IMR-90 (cell line): ENCODE data around the gene DYSF. TPM values are rescaled to one million over a fixed set of nuclear protein-coding genes. Genes with fewer than 3 reads are reported as not detected.

Experiments used
- ATAC-seq: fragments of 200-7000 bp; cut with Tn5 transposase; 2 replicates; pipeline ENCODE4 v1.9.1; 2020; ENCODE audit warnings: low read depth, mild to moderate bottlenecking, moderate library complexity
- BruUV-seq: library from RNA; stranded (reverse); fragments of 400-500 nt; replicated peaks from 2 replicates; lab custom pipeline; 2021; lab: Mats Ljungman, UMichigan
- CTCF ChIA-PET: fragments of 300-600 bp; formaldehyde crosslinking; extraction: SDS; loops from one replicate; lab custom pipeline; 2021; ENCODE audit warnings: antibody characterized with exemption; lab: Yijun Ruan, JAX
- POLR2A ChIA-PET: fragments of 300-600 bp; sonication (Branson Sonifier 250); formaldehyde crosslinking; loops from one replicate; lab custom pipeline; 2022; ENCODE audit warnings: antibody characterized with exemption; ENCODE audit not compliant: unreplicated experiment; lab: Charles Lee
- DNase-seq: peaks from one replicate; pipeline ENCODE4 v3.0.0; 2013
- H2AFZ ChIP-seq: replicated peaks from 2 replicates; pipeline ENCODE3; 2013; ENCODE audit warnings: low read length, mild to moderate bottlenecking; ENCODE audit not compliant: poor library complexity
- H2AK5ac ChIP-seq: 2 replicates; pipeline ENCODE4 v1.6.1; 2013; ENCODE audit warnings: low read depth, low read length, inconsistent platforms
- H2AK9ac ChIP-seq: replicated peaks from 2 replicates; pipeline ENCODE3; 2013; ENCODE audit warnings: mild to moderate bottlenecking, low read depth, low read length, moderate library complexity; ENCODE audit not compliant: poor library complexity
- H2BK120ac ChIP-seq: 2 replicates; pipeline ENCODE4 v1.6.1; 2013; ENCODE audit warnings: low read depth, low read length, inconsistent platforms
- H2BK15ac ChIP-seq: 3 replicates; pipeline ENCODE4 v1.6.1; 2013; ENCODE audit warnings: low read depth, low read length, inconsistent platforms
- H2BK20ac ChIP-seq: 2 replicates; pipeline ENCODE4 v1.6.1; 2013; ENCODE audit warnings: low read depth, mild to moderate bottlenecking, inconsistent platforms, low read length, moderate library complexity
- H2BK5ac ChIP-seq: 2 replicates; pipeline ENCODE4 v1.6.1; 2013; ENCODE audit warnings: mild to moderate bottlenecking, low read depth, low read length, inconsistent platforms; ENCODE audit not compliant: poor library complexity, severe bottlenecking
- H3K14ac ChIP-seq: replicated peaks from 2 replicates; pipeline ENCODE4 v1.6.1; 2013; ENCODE audit warnings: low read depth, low read length, inconsistent platforms
- H3K18ac ChIP-seq: 2 replicates; pipeline ENCODE4 v1.6.1; 2013; ENCODE audit warnings: low read depth, low read length, control low read depth
- H3K23ac ChIP-seq: 2 replicates; pipeline ENCODE4 v1.6.1; 2013; ENCODE audit warnings: low read depth, low read length, inconsistent platforms
- H3K27ac ChIP-seq: 2 replicates; pipeline ENCODE4 v1.5.1; 2013; ENCODE audit warnings: mild to moderate bottlenecking, control low read depth, low read length; ENCODE audit not compliant: insufficient read depth
- H3K27me3 ChIP-seq: 2 replicates; pipeline ENCODE4 v1.6.1; 2013; ENCODE audit warnings: low read length; ENCODE audit not compliant: control insufficient read depth, insufficient read depth
- H3K36me3 ChIP-seq: 2 replicates; pipeline ENCODE4 v1.6.1; 2013; ENCODE audit warnings: low read length, mixed read lengths; ENCODE audit not compliant: control insufficient read depth, insufficient read depth
- H3K4ac ChIP-seq: 2 replicates; pipeline ENCODE4 v1.6.1; 2013; ENCODE audit warnings: low read depth, low read length, inconsistent platforms
- H3K4me1 ChIP-seq: 2 replicates; pipeline ENCODE4 v1.6.1; 2013; ENCODE audit warnings: low read length, mixed read lengths; ENCODE audit not compliant: control insufficient read depth, insufficient read depth
- H3K4me2 ChIP-seq: 2 replicates; pipeline ENCODE4 v1.6.1; 2013; ENCODE audit warnings: low read depth, mild to moderate bottlenecking, control low read depth, low read length, moderate library complexity
- H3K4me3 ChIP-seq: 2 replicates; pipeline ENCODE4 v1.5.1; 2013; ENCODE audit warnings: low read depth, mild to moderate bottlenecking, control low read depth, low read length, moderate library complexity; ENCODE audit not compliant: insufficient read depth
- H3K56ac ChIP-seq: 2 replicates; pipeline ENCODE4 v1.6.1; 2013; ENCODE audit warnings: low read length, inconsistent platforms; ENCODE audit not compliant: insufficient read depth; ENCODE audit errors: extremely low read depth
- H3K79me1 ChIP-seq, 2 experiments: 2 replicates each; pipeline ENCODE4 v1.6.1; 2013; ENCODE audit warnings: low read length in 2 of 2, inconsistent platforms in 1 of 2, low read depth in 1 of 2
- H3K9ac ChIP-seq: 2 replicates; pipeline ENCODE4 v1.6.1; 2013; ENCODE audit warnings: low read depth, low read length, control low read depth
- H3K9me1 ChIP-seq: 2 replicates; pipeline ENCODE4 v1.6.1; 2013; ENCODE audit warnings: low read length, inconsistent platforms; ENCODE audit not compliant: insufficient read depth
- H3K9me3 ChIP-seq: 2 replicates; pipeline ENCODE4 v1.6.1; 2013; ENCODE audit warnings: low read length; ENCODE audit not compliant: control insufficient read depth, insufficient read depth
- H4K20me1 ChIP-seq: 2 replicates; pipeline ENCODE4 v1.6.1; 2013; ENCODE audit warnings: low read length, inconsistent platforms; ENCODE audit not compliant: insufficient read depth
- H4K5ac ChIP-seq: 2 replicates; pipeline ENCODE4 v1.6.1; 2013; ENCODE audit warnings: mild to moderate bottlenecking, low read depth, low read length, control low read depth
- H4K8ac ChIP-seq, 2 experiments: 2 replicates each; pipeline ENCODE4 v1.6.1; 2013; ENCODE audit warnings: low read depth in 2 of 2, low read length in 2 of 2, control low read depth in 1 of 2, inconsistent platforms in 1 of 2
- H4K91ac ChIP-seq: 2 replicates; pipeline ENCODE4 v1.6.1; 2013; ENCODE audit warnings: low read depth, low read length, inconsistent platforms; ENCODE audit not compliant: insufficient read depth
- BHLHE40 ChIP-seq: fragments of 150-350 bp; IDR thresholded peaks from 2 replicates; pipeline ENCODE4 v1.6.1; 2016; ENCODE audit warnings: mild to moderate bottlenecking, low read depth, low read length
- CEBPB ChIP-seq: IDR thresholded peaks from 2 replicates; pipeline ENCODE4 v1.6.1; 2012; ENCODE audit warnings: low read depth, low read length, improper control_type of control experiment
- CHD1 ChIP-seq: IDR thresholded peaks from 2 replicates; pipeline ENCODE4 v1.6.1; 2012; ENCODE audit warnings: low read depth, low read length, improper control_type of control experiment
- FOS ChIP-seq: fragments of 150-350 bp; IDR thresholded peaks from 2 replicates; pipeline ENCODE4 v1.6.1; 2016; ENCODE audit warnings: low read depth, low read length
- MAFK ChIP-seq: IDR thresholded peaks from 2 replicates; pipeline ENCODE4 v1.6.1; 2012; ENCODE audit warnings: low read depth, low read length, improper control_type of control experiment
- MAZ ChIP-seq: IDR thresholded peaks from 2 replicates; pipeline ENCODE4 v1.6.1; 2012; ENCODE audit warnings: low read depth, mild to moderate bottlenecking, low read length, improper control_type of control experiment, moderate library complexity, borderline replicate concordance
- MXI1 ChIP-seq: IDR thresholded peaks from 2 replicates; pipeline ENCODE4 v1.6.1; 2012; ENCODE audit warnings: low read depth, mild to moderate bottlenecking, low read length, moderate library complexity, borderline replicate concordance
- NFE2L2 ChIP-seq: fragments of 150-350 bp; IDR thresholded peaks from 2 replicates; pipeline ENCODE4 v1.6.1; 2016; ENCODE audit warnings: low read depth, mild to moderate bottlenecking, low read length
- POLR2A ChIP-seq: IDR thresholded peaks from 2 replicates; pipeline ENCODE4 v1.6.1; 2012; ENCODE audit warnings: mild to moderate bottlenecking, low read depth, low read length
- RAD21 ChIP-seq: IDR thresholded peaks from 2 replicates; pipeline ENCODE4 v1.6.1; 2012; ENCODE audit warnings: low read length, improper control_type of control experiment
- RCOR1 ChIP-seq: IDR thresholded peaks from 2 replicates; pipeline ENCODE4 v1.6.1; 2012; ENCODE audit warnings: mild to moderate bottlenecking, low read length, improper control_type of control experiment; ENCODE audit not compliant: insufficient replicate concordance
- RFX5 ChIP-seq: IDR thresholded peaks from 2 replicates; pipeline ENCODE4 v1.8.0; 2012; ENCODE audit warnings: low read depth, mild to moderate bottlenecking, low read length, moderate library complexity
- SMC3 ChIP-seq: fragments of 150-350 bp; IDR thresholded peaks from 2 replicates; pipeline ENCODE4 v1.6.1; 2016; ENCODE audit warnings: low read depth, mild to moderate bottlenecking, antibody characterized with exemption, low read length, moderate library complexity
- dilution Hi-C: fragments of 300-500 bp; cut with HindIII; formaldehyde crosslinking; loops from one replicate; pipeline ENCODE4 v1.14.3; 2018; ENCODE audit warnings: low sequenced_read_pairs; ENCODE audit not compliant: unreplicated experiment
- in situ Hi-C: fragments of 300-500 bp; cut with MboI; formaldehyde crosslinking; loops from 3 replicates; pipeline ENCODE4 v1.14.3; 2019; ENCODE audit warnings: low sequenced_read_pairs, inconsistent platforms, mixed read lengths
- intact Hi-C: fragments of 100-400 bp; cut with micrococcal nuclease; formaldehyde crosslinking; loops from 2 replicates; pipeline ENCODE4 v1.10.0; 2022
- polyA plus RNA-seq, 3 experiments: library from polyadenylated mRNA; depleted of rRNA; stranded (reverse); fragments of >200 nt; gene quantifications; 2 replicates each; pipeline ENCODE4 v1.2.3, GENCODE V29; 2012; ENCODE audit warnings: low replicate concordance in 1 of 3
- total RNA-seq: library from RNA; depleted of rRNA; stranded (reverse); fragments of >200 nt; gene quantifications from 2 replicates; pipeline ENCODE4 v1.2.3, GENCODE V29; 2012
- TF ChIP-seq, protein P1 (sequence below): fragments of 150-350 bp; IDR thresholded peaks from 2 replicates; pipeline ENCODE4 v1.6.1; 2016; ENCODE audit warnings: low read depth, mild to moderate bottlenecking, low read length, moderate library complexity, borderline replicate concordance
- TF ChIP-seq, protein P2 (sequence below): conservative IDR thresholded peaks from 2 replicates; pipeline ENCODE4 v1.5.1; 2012; ENCODE audit warnings: mild to moderate bottlenecking, low read depth, low read length, improper control_type of control experiment
- TF ChIP-seq, protein P3 (sequence below): fragments of 150-350 bp; IDR thresholded peaks from 2 replicates; pipeline ENCODE4 v1.6.1; 2017; ENCODE audit warnings: mild to moderate bottlenecking, antibody characterized with exemption, low read length, low read depth

DYSF gene
- total and polyA plus RNA-seq, 2 of the 4 experiments (the other 2 are of a cell fraction), result 0.09 to 0.18 TPM

DNA sequence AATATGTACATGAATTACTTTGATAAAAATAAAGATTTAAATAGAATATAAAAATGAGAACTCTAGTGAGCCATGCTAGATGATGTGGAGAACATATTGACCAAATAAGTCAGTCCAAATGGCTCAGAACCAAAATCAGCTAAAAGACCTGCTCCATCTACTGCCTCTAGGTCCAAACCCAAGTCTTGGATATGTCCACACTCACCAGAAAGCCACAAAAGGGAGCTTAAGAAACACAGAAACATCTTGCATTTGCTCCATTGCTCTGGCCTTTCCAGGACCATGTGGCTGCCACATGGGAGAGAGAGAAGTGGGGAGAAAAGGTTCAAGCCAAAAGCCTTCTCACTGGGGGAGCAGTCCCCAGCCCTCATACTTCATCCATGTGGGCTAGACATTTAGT, 272.5 kb downstream of the DYSF start:
- H3K14ac ChIP-seq, result no peak overlapping the region
- no peak for ATAC-seq
- no peaks in the 10 kb centered on the region for H3K79me1 ChIP-seq
- ChIA-PET CTCF (no interaction called here), POLR2A (no interaction called here)
- no peak overlapping the region for H4K8ac ChIP-seq
- no peak overlapping the region for H2AFZ ChIP-seq
- dilution Hi-C loops (no loop called here), in situ Hi-C loops (no loop called here), intact Hi-C loops (no loop called here)
- H4K91ac ChIP-seq, result no peak overlapping the region
- H3K4me3 ChIP-seq, result no peak overlapping the region
- H2BK5ac ChIP-seq, result no peak overlapping the region
- no TSS peak for BruUV-seq
- TF ChIP-seq CHD1, result no peak
- TF ChIP-seq BHLHE40, result no peak
- TF ChIP-seq POLR2A, result no peak
- no peak for TF ChIP-seq FOS
- no peak for TF ChIP-seq CEBPB
- no peak for TF ChIP-seq MAZ
- TF ChIP-seq RCOR1, result no peak
- no peak for TF ChIP-seq NFE2L2
- TF ChIP-seq SMC3, result no peak
- no peak for TF ChIP-seq RFX5
- no peak for TF ChIP-seq MAFK
- TF ChIP-seq, protein P1, sequence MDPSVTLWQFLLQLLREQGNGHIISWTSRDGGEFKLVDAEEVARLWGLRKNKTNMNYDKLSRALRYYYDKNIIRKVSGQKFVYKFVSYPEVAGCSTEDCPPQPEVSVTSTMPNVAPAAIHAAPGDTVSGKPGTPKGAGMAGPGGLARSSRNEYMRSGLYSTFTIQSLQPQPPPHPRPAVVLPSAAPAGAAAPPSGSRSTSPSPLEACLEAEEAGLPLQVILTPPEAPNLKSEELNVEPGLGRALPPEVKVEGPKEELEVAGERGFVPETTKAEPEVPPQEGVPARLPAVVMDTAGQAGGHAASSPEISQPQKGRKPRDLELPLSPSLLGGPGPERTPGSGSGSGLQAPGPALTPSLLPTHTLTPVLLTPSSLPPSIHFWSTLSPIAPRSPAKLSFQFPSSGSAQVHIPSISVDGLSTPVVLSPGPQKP, result no peak
- no peak for TF ChIP-seq RAD21
- TF ChIP-seq, protein P2, sequence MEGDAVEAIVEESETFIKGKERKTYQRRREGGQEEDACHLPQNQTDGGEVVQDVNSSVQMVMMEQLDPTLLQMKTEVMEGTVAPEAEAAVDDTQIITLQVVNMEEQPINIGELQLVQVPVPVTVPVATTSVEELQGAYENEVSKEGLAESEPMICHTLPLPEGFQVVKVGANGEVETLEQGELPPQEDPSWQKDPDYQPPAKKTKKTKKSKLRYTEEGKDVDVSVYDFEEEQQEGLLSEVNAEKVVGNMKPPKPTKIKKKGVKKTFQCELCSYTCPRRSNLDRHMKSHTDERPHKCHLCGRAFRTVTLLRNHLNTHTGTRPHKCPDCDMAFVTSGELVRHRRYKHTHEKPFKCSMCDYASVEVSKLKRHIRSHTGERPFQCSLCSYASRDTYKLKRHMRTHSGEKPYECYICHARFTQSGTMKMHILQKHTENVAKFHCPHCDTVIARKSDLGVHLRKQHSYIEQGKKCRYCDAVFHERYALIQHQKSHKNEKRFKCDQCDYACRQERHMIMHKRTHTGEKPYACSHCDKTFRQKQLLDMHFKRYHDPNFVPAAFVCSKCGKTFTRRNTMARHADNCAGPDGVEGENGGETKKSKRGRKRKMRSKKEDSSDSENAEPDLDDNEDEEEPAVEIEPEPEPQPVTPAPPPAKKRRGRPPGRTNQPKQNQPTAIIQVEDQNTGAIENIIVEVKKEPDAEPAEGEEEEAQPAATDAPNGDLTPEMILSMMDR, result no peak
- no peak for TF ChIP-seq MXI1
- TF ChIP-seq, protein P3, sequence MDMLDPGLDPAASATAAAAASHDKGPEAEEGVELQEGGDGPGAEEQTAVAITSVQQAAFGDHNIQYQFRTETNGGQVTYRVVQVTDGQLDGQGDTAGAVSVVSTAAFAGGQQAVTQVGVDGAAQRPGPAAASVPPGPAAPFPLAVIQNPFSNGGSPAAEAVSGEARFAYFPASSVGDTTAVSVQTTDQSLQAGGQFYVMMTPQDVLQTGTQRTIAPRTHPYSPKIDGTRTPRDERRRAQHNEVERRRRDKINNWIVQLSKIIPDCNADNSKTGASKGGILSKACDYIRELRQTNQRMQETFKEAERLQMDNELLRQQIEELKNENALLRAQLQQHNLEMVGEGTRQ, result no peak
- no peaks in the 10 kb centered on the region for H3K9me1 ChIP-seq
- H3K9ac ChIP-seq, result no peak overlapping the region
- no peak overlapping the region for H2BK120ac ChIP-seq
- H2AK9ac ChIP-seq, result no peak overlapping the region
- no peak overlapping the region for H3K56ac ChIP-seq
- no peaks in the 10 kb centered on the region for H3K36me3 ChIP-seq
- H2BK15ac ChIP-seq, result no peak overlapping the region
- H3K9me3 ChIP-seq, result no peaks in the 10 kb centered on the region
- peaks cover 31% of the 10 kb centered on the region for H3K27me3 ChIP-seq
- no peak for DNase-seq
- H2AK5ac ChIP-seq, result no peak overlapping the region
- H3K23ac ChIP-seq, result no peak overlapping the region
- no peak overlapping the region for H4K5ac ChIP-seq
- 0 out of 2 replicates have a peak, but pooled peaks cover 2% of the 10 kb centered on the region for H3K4me1 ChIP-seq
- no peak overlapping the region for H3K4ac ChIP-seq
- no peak overlapping the region for H3K18ac ChIP-seq
- no peak overlapping the region for H3K4me2 ChIP-seq
- no peak overlapping the region for H3K27ac ChIP-seq
- no peak overlapping the region for H2BK20ac ChIP-seq
- no peaks in the 10 kb centered on the region for H4K20me1 ChIP-seq
